Measurements from ENCODE around the gene TMEM86B. TPM values are rescaled to one million over a fixed set of nuclear protein-coding genes. Genes with fewer than 3 reads are reported as not detected.

The TMEM86B gene, protein sequence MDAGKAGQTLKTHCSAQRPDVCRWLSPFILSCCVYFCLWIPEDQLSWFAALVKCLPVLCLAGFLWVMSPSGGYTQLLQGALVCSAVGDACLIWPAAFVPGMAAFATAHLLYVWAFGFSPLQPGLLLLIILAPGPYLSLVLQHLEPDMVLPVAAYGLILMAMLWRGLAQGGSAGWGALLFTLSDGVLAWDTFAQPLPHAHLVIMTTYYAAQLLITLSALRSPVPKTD
- total RNA-seq, result 1.5 and 2.5 TPM in 2 replicates

DNA sequence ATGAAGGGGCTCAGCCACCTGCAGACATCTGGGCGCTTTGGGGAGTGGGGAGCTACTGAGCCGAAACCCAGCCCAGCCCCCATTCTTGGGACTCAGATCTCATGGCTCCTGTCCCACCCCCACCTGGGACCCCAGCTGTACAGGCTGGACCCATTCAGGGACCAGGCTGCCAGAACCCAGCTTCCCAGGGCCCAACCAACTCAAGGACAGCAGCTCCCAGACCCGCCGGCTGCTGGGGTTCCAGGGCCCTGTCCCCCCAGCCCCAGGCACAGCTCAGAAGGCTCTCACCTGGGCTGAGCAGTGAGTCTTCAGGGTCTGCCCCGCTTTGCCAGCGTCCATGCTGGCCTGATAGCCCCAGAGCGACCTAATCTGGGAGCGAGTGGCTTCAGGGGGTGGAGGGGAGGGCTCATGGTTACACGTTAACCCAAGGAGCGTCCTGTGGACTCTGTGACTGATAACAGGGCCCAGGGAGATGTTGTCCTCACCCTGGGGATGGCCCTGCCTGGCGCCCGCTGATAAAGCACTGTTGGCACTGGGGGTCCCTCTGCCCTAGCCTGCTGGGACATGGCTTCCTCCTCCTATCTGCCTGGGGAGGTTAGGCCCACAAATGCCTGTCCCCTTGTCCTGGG is at the start of gene TMEM86B:
TSS of gene TMEM86B (minus strand) at position 361 of the 629 bp plus-strand sequence. CDS start at position 339, 22 bp downstream.
- Histone ChIP-seq H2AFZ (ENCODE audit: low read length) (no peak within 1 kb of the TSS), H3K36me3 (ENCODE audit: insufficient read depth, low read length) (peaks cover 27% of the 10 kb centered on the region), H3K27ac (ENCODE audit: low read depth, low read length) (no peak within 1 kb of the TSS), H3K79me2 (ENCODE audit: insufficient read depth, low read length) (no peaks in the 10 kb centered on the region), H3K9me3 (ENCODE audit: low read depth, low read length) (no peaks in the 10 kb centered on the region), H3K4me1 (ENCODE audit: insufficient read depth, low read length) (no peaks in the 10 kb centered on the region), H3K4me2 (ENCODE audit: insufficient read depth, low read length) (no peak within 1 kb of the TSS), H3K4me3 (ENCODE audit: insufficient read depth, low read length) (no peak within 1 kb of the TSS), H4K20me1 (ENCODE audit: insufficient read depth, low read length) (peaks cover 18% of the 10 kb centered on the region), H3K27me3 (ENCODE audit: insufficient read depth, low read length) (no peaks in the 10 kb centered on the region)
- DNase-seq (ENCODE audit: insufficient read length, low spot score, missing footprints), result peak; percentile 77
- TF ChIP-seq, protein P1, sequence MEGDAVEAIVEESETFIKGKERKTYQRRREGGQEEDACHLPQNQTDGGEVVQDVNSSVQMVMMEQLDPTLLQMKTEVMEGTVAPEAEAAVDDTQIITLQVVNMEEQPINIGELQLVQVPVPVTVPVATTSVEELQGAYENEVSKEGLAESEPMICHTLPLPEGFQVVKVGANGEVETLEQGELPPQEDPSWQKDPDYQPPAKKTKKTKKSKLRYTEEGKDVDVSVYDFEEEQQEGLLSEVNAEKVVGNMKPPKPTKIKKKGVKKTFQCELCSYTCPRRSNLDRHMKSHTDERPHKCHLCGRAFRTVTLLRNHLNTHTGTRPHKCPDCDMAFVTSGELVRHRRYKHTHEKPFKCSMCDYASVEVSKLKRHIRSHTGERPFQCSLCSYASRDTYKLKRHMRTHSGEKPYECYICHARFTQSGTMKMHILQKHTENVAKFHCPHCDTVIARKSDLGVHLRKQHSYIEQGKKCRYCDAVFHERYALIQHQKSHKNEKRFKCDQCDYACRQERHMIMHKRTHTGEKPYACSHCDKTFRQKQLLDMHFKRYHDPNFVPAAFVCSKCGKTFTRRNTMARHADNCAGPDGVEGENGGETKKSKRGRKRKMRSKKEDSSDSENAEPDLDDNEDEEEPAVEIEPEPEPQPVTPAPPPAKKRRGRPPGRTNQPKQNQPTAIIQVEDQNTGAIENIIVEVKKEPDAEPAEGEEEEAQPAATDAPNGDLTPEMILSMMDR (IDR thresholded peaks at IDR 0.05; ENCODE audit: extremely low read depth, low read depth, low read length), result no peak

DNA sequence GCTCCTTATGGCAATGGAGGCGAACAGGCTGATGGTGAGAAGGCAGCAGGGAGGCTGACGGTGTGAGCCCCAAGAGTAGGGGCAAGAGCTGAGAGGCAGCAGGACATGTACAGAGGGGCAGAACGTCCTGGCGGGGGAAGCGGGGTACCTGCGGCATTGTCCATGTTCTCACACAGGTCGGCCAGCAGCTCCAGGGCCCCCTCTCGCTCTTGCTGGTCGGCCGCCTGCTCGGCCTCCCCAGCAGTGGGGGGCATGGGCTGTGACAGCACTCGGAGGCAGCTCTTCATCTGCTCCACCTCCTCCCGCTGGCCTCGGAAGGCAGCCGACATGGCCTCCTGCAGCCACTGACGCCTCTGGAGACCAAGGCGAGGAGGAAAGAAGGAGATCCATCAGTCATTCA is 48.9 kb upstream of the TMEM86B start:
- Histone ChIP-seq H3K9me3 (ENCODE audit: low read depth, low read length) (no peaks in the 10 kb centered on the region), H3K79me2 (ENCODE audit: insufficient read depth, low read length) (peaks cover 7% of the 10 kb centered on the region), H3K4me1 (ENCODE audit: insufficient read depth, low read length) (peaks cover 14% of the 10 kb centered on the region), H3K4me2 (ENCODE audit: insufficient read depth, low read length) (no peak overlapping the region), H3K27ac (ENCODE audit: low read depth, low read length) (no peak overlapping the region), H2AFZ (ENCODE audit: low read length) (no peak overlapping the region), H3K27me3 (ENCODE audit: insufficient read depth, low read length) (no peaks in the 10 kb centered on the region), H3K4me3 (ENCODE audit: insufficient read depth, low read length) (no peak overlapping the region), H4K20me1 (ENCODE audit: insufficient read depth, low read length) (no peaks in the 10 kb centered on the region), H3K36me3 (ENCODE audit: insufficient read depth, low read length) (peaks cover 3% of the 10 kb centered on the region)
- TF ChIP-seq, protein P1 (IDR thresholded peaks at IDR 0.05; ENCODE audit: extremely low read depth, low read depth, low read length), result no peak
- no peak for DNase-seq (ENCODE audit: insufficient read length, low spot score, missing footprints)

DNA sequence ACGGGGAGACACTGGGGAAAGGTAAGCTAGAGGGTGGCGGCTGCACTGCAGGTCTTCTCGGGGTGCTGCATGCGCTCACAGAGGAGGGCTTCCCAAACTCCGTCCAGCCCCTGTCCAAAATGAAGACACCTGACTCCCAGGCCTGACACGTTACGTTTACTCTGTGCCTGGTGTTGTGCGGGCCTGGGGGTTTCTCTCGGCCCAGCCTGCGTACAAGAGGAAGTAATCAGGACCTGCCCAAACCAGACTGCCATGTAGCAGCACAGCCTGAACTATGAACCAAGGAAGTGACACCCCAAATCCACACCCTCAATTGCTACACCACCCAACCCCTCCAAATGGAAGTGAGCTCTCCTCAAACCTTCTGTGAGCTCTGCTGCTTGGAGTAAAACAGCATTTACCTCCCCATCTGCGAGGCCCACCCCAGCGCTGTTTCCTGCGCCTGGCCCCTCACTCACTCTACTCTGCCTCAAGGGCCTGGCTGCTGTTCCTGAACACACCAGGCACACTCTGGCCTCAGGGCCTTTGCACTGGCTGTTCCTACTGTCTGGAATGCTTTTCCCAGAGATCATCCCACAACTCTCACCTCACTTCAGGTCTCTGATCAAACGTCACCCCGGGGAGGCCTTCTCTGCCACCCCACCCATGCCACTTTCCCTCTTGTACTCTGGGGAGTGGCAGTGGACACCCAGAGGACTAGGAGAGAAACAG is 48.3 kb upstream of the TMEM86B start:
- no peak for DNase-seq (ENCODE audit: insufficient read length, low spot score, missing footprints)

More for the DNA sequence above, 48.3 kb upstream of the TMEM86B start:
- no peaks in the 10 kb centered on the region for H3K27me3 ChIP-seq (ENCODE audit: insufficient read depth, low read length)
- H2AFZ ChIP-seq (ENCODE audit: low read length), result no peak overlapping the region
- TF ChIP-seq, protein P1 (IDR thresholded peaks at IDR 0.05; ENCODE audit: extremely low read depth, low read depth, low read length), result no peak
- no peak overlapping the region for H3K4me3 ChIP-seq (ENCODE audit: insufficient read depth, low read length)
- H3K27ac ChIP-seq (ENCODE audit: low read depth, low read length), result no peak overlapping the region
- H3K36me3 ChIP-seq (ENCODE audit: insufficient read depth, low read length), result peaks cover 6% of the 10 kb centered on the region
- H3K79me2 ChIP-seq (ENCODE audit: insufficient read depth, low read length), result peaks cover 7% of the 10 kb centered on the region
- H3K4me2 ChIP-seq (ENCODE audit: insufficient read depth, low read length), result no peak overlapping the region
- H4K20me1 ChIP-seq (ENCODE audit: insufficient read depth, low read length), result no peaks in the 10 kb centered on the region
- no peaks in the 10 kb centered on the region for H3K9me3 ChIP-seq (ENCODE audit: low read depth, low read length)
- H3K4me1 ChIP-seq (ENCODE audit: insufficient read depth, low read length), result peaks cover 14% of the 10 kb centered on the region

All from osteoblast (primary cell).